ENCODE measurements around the gene DNAH6. TPM values are rescaled to one million over a fixed set of nuclear protein-coding genes. Genes with fewer than 3 reads are reported as not detected.

DNAH6 gene
- total RNA-seq, 1 experiment from 2014 or later, result 1.6 TPM

GRCh38 chr2:84778911-84779690 is 262.8 kb downstream of the DNAH6 start:
- intact Hi-C loops (cut with micrococcal nuclease), result no loop called here

More at GRCh38 chr2:84778911-84779690, 262.8 kb downstream of the DNAH6 start:
- Histone ChIP-seq H3K4me2 (ENCODE audit: low read length) (no peak overlapping the region), H3K4me3 (replicated peaks in 1 of 2; ENCODE audit: low read depth in 1 of 2, low read length in 2 of 2) (no peak overlapping the region), H3K9me2 (ENCODE audit: insufficient read depth) (no peaks in the 10 kb centered on the region), H3K79me2 (ENCODE audit: insufficient read depth, low read length) (no peaks in the 10 kb centered on the region), H2AFZ (ENCODE audit: low read depth, low read length, poor library complexity, severe bottlenecking) (no peak overlapping the region), H3K27ac (ENCODE audit: low read depth, low read length) (no peak overlapping the region), H3K36me3 (ENCODE audit: control insufficient read depth in 1 of 2, insufficient read depth in 2 of 2, low read length in 2 of 2) (no peaks in the 10 kb centered on the region), H3K9me3 (ENCODE audit: control insufficient read depth in 1 of 2, insufficient read depth in 1 of 2, low read depth in 1 of 2, low read length in 2 of 2) (no peaks in the 10 kb centered on the region), H4K20me1 (ENCODE audit: insufficient read depth) (no peaks in the 10 kb centered on the region), H3K27me3 (ENCODE audit: insufficient read depth, low read length) (no peaks in the 10 kb centered on the region), H3K9ac (ENCODE audit: low read length) (no peak overlapping the region), H3K4me1 (ENCODE audit: control insufficient read depth in 1 of 2, insufficient read depth in 2 of 2, low read length in 2 of 2) (peaks cover 2 to 17% of the 10 kb centered on the region in 2 experiments; a peak in 2 of 4 replicates)
- ChIA-PET RAD21 (ENCODE audit: low non-redundant PET in 1 of 2, low total read pairs in 2 of 2, uncharacterized antibody in 2 of 2, unreplicated experiment in 2 of 2) (no interaction called here), CTCF (no interaction called here), POLR2A (no interaction called here)
- ATAC-seq, result no peak
- no peak for DNase-seq (ENCODE audit: low read depth, low spot score)
- TF ChIP-seq POLR2A (IDR thresholded peaks at IDR 0.05; ENCODE audit: borderline replicate concordance, extremely low read depth, insufficient read depth, insufficient read length) (no peak), EZH2 (IDR thresholded peaks at IDR 0.05) (no peak), SP1 (IDR thresholded peaks at IDR 0.05; ENCODE audit: low read depth) (no peak), JUND (IDR thresholded peaks at IDR 0.05) (no peak), ZNF274 (IDR thresholded peaks at IDR 0.05; ENCODE audit: low read depth, low read length) (no peak), YY1 (IDR thresholded peaks at IDR 0.05; ENCODE audit: extremely low read depth, insufficient replicate concordance, low read depth, low read length) (no peak), TCF7L2 (IDR thresholded peaks at IDR 0.05; ENCODE audit: borderline replicate concordance, extremely low read depth, insufficient read depth, insufficient read length) (no peak), POLR2AphosphoS5 (IDR thresholded peaks at IDR 0.05; ENCODE audit: low read depth, low read length) (no peak), CTCF (IDR thresholded peaks at IDR 0.05 in 2 of 3, conservative IDR thresholded peaks at IDR 0.05 in 1 of 3; ENCODE audit: borderline replicate concordance in 1 of 3, insufficient read depth in 1 of 3, low read depth in 2 of 3, low read length in 2 of 3) (no peak), MAX (IDR thresholded peaks at IDR 0.05) (no peak), SIN3A (IDR thresholded peaks at IDR 0.05; ENCODE audit: low read depth) (no peak), FOSL1 (IDR thresholded peaks at IDR 0.05; ENCODE audit: low read depth) (no peak), REST (IDR thresholded peaks at IDR 0.05; ENCODE audit: low read depth) (no peak)
- no TSS peak for BruUV-seq (replicated peaks)
